B cell (primary cell): ENCODE data around the gene CHCHD6. TPM values are rescaled to one million over a fixed set of nuclear protein-coding genes. Genes with fewer than 3 reads are reported as not detected.

ENCODE experiments used
- ATAC-seq: fragments of 200-7000 bp; cut with Tn5 transposase; one replicate; pipeline ENCODE4 v1.10.0; 2021; ENCODE audit warnings: low read depth, mild to moderate bottlenecking, moderate number of reproducible peaks, moderate library complexity
- CTCF ChIA-PET: fragments of 350-600 bp; sonication (Branson Sonifier 250); formaldehyde crosslinking; loops from one replicate; lab custom pipeline; 2021; ENCODE audit warnings: antibody characterized with exemption, inconsistent platforms; lab: Charles Lee
- POLR2A ChIA-PET: fragments of 350-600 bp; sonication (Branson Sonifier 250); formaldehyde crosslinking; loops from one replicate; lab custom pipeline; 2021; ENCODE audit warnings: antibody characterized with exemption; lab: Charles Lee
- DNase-seq: peaks from one replicate; pipeline ENCODE4 v3.0.0; 2013
- H2AFZ ChIP-seq: 2 replicates; pipeline ENCODE4 v1.6.1; 2012; ENCODE audit warnings: mild to moderate bottlenecking, low read depth, low read length; ENCODE audit not compliant: insufficient read depth, poor library complexity, severe bottlenecking
- H3K27ac ChIP-seq, 2 donors: 1 replicate in 1 of 2; 2 replicates in 1 of 2; pipeline ENCODE4 v1.5.1; 2012 to 2013; ENCODE audit warnings: low read length in 2 of 2, mild to moderate bottlenecking in 2 of 2, moderate library complexity in 1 of 2
- H3K27me3 ChIP-seq, 4 experiments: fragments of 200-600 bp in 1 of 4; sonication (generic) in 1 of 4; replicated peaks in 1 of 4; 1 replicate in 2 of 4; 2 replicates in 2 of 4; pipeline versions ENCODE4 v1.6.1 to v1.7.0; 2013 to 2016; ENCODE audit warnings: low read length in 3 of 4, mild to moderate bottlenecking in 2 of 4, mixed read lengths in 1 of 4, moderate library complexity in 1 of 4; ENCODE audit not compliant: insufficient read depth in 4 of 4, control insufficient read depth in 3 of 4; ENCODE audit errors: control extremely low read depth in 1 of 4
- H3K36me3 ChIP-seq, 2 experiments: replicated peaks in 1 of 2; 1 replicate in 1 of 2; 2 replicates in 1 of 2; pipeline versions ENCODE4 v1.6.1 to v1.7.1; 2013; ENCODE audit warnings: low read length in 1 of 2; ENCODE audit not compliant: insufficient read depth in 2 of 2, control insufficient read depth in 1 of 2; ENCODE audit errors: control extremely low read depth in 1 of 2, extremely low read depth in 1 of 2
- H3K4me1 ChIP-seq, 2 donors: fragments of 200-600 bp in 1 of 2; sonication (generic) in 1 of 2; 1 replicate in 1 of 2; 2 replicates in 1 of 2; pipeline versions ENCODE4 v1.5.1 to v1.6.1; 2013 to 2017; ENCODE audit warnings: low read length in 2 of 2; ENCODE audit not compliant: control insufficient read depth in 2 of 2, insufficient read depth in 2 of 2
- H3K4me2 ChIP-seq: replicated peaks from 2 replicates; pipeline ENCODE3; 2012; ENCODE audit warnings: mild to moderate bottlenecking, low read depth, low read length; ENCODE audit not compliant: poor library complexity, severe bottlenecking
- H3K4me3 ChIP-seq, 5 experiments: fragments of 200-600 bp in 1 of 5; sonication (generic) in 1 of 5; 1 replicate in 3 of 5; 2 replicates in 2 of 5; pipeline versions ENCODE4 v1.5.1 to v1.7.0; 2011 to 2016; ENCODE audit warnings: low read length in 4 of 5, mild to moderate bottlenecking in 4 of 5, low read depth in 2 of 5, control low read depth in 1 of 5, moderate library complexity in 1 of 5; ENCODE audit not compliant: insufficient read depth in 1 of 5; ENCODE audit errors: control extremely low read depth in 1 of 5, extremely low read depth in 1 of 5
- H3K79me2 ChIP-seq: fragments of 200-600 bp; sonication (generic); one replicate; pipeline ENCODE4 v1.6.0; 2016; ENCODE audit warnings: low read length; ENCODE audit not compliant: control insufficient read depth, insufficient read depth
- H3K9ac ChIP-seq: fragments of 200-600 bp; sonication (generic); 2 replicates; pipeline ENCODE4 v1.6.1; 2017; ENCODE audit warnings: mild to moderate bottlenecking, low read length, moderate library complexity
- H3K9me3 ChIP-seq, 3 donors: one replicate each; pipeline versions ENCODE4 v1.6.1 to v1.7.1; 2013; ENCODE audit warnings: low read length in 2 of 3; ENCODE audit not compliant: control insufficient read depth in 2 of 3, insufficient read depth in 1 of 3; ENCODE audit errors: control extremely low read depth in 1 of 3
- H4K20me1 ChIP-seq: 2 replicates; pipeline ENCODE4 v1.6.0; 2012; ENCODE audit warnings: mild to moderate bottlenecking, low read length; ENCODE audit not compliant: insufficient read depth, control insufficient read depth, poor library complexity, severe bottlenecking
- H3K27ac Mint-ChIP-seq: one replicate; pipeline ENCODE4 v1.8.0; 2021; ENCODE audit warnings: mixed read lengths
- H3K27me3 Mint-ChIP-seq: one replicate; pipeline ENCODE4 v1.8.0; 2021; ENCODE audit warnings: mixed read lengths
- H3K4me1 Mint-ChIP-seq: one replicate; pipeline ENCODE4 v1.8.0; 2021; ENCODE audit warnings: mixed read lengths
- H3K4me3 Mint-ChIP-seq: one replicate; pipeline ENCODE4 v1.8.0; 2021; ENCODE audit warnings: mixed read lengths
- H3K9me3 Mint-ChIP-seq: one replicate; pipeline ENCODE4 v1.8.0; 2022; ENCODE audit warnings: mixed read lengths; ENCODE audit not compliant: insufficient read depth
- CTCF ChIP-seq: fragments of 200-600 bp; IDR thresholded peaks from one replicate; pipeline ENCODE4 v1.8.0; 2022; ENCODE audit warnings: antibody characterized with exemption, mild to moderate bottlenecking
- EZH2 ChIP-seq: IDR thresholded peaks from 2 replicates; pipeline ENCODE4 v1.6.1; 2012; ENCODE audit warnings: borderline replicate concordance, low read depth, mild to moderate bottlenecking, moderate library complexity, low read length; ENCODE audit not compliant: insufficient read depth, poor library complexity, severe bottlenecking
- WGBS: methylation state at CpG from one replicate; pipeline ENCODE4 v1.1.5; 2013; ENCODE audit warnings: missing lambda C conversion rate; ENCODE audit not compliant: insufficient coverage; 5-methylcytosine and 5-hydroxymethylcytosine counted together
- intact Hi-C: fragments of 100-400 bp; cut with micrococcal nuclease; formaldehyde crosslinking; loops from one replicate; pipeline ENCODE4 v1.10.0; 2022
- polyA plus RNA-seq: library from polyadenylated mRNA; depleted of rRNA; stranded (reverse); fragments of >200 nt; gene quantifications from 2 replicates; pipeline ENCODE4 v1.2.3, GENCODE V29; 2012
- total RNA-seq, 2 donors: library from RNA; stranded (reverse); fragments of 120-200 nt in 1 of 2; gene quantifications; 1 replicate in 1 of 2; 2 replicates in 1 of 2; pipeline versions ENCODE4 v1.2.3 to v1.2.4, GENCODE V29; 2013 to 2022

Gene CHCHD6
- total and polyA plus RNA-seq, 2 donors (not counting 1 experiment from before 2014, with no cell fraction given): 8.0 to 13.5 TPM

GRCh38 chr3:126936853-126937425 lies 232.9 kb downstream of the CHCHD6 start:
- intact Hi-C loops: no loop called here
- no peak overlapping the region for H3K27ac Mint-ChIP-seq
- H3K9ac ChIP-seq: no peak overlapping the region
- H3K27ac ChIP-seq: no peak overlapping the region
- no peak for ATAC-seq
- H3K9me3 ChIP-seq: no peaks in the 10 kb centered on the region
- H4K20me1 ChIP-seq: no peaks in the 10 kb centered on the region
- WGBS: 97% methylated on average over 5 of the region's 6 CpGs
- H3K27me3 Mint-ChIP-seq: peaks cover 5% of the 10 kb centered on the region
- TF ChIP-seq EZH2: no peak
- TF ChIP-seq CTCF: no peak
- H3K4me1 Mint-ChIP-seq: peaks cover 2% of the 10 kb centered on the region
- ChIA-PET POLR2A (no interaction called here), CTCF (no interaction called here)
- H3K4me3 Mint-ChIP-seq: no peak overlapping the region
- DNase-seq: no peak
- H2AFZ ChIP-seq: no peak overlapping the region
- H3K27me3 ChIP-seq: no peaks in the 10 kb centered on the region
- H3K36me3 ChIP-seq: no peaks in the 10 kb centered on the region
- no peak overlapping the region for H3K4me2 ChIP-seq
- no peaks in the 10 kb centered on the region for H3K4me1 ChIP-seq
- no peaks in the 10 kb centered on the region for H3K9me3 Mint-ChIP-seq
- H3K4me3 ChIP-seq: no peak overlapping the region
- no peaks in the 10 kb centered on the region for H3K79me2 ChIP-seq

GRCh38 chr3:126937533-126937932 lies 233.5 kb downstream of the CHCHD6 start:
- no peak overlapping the region for H3K4me3 ChIP-seq
- no peak overlapping the region for H3K4me3 Mint-ChIP-seq
- 100% methylated on average over 2 of the region's 2 CpGs for WGBS
- no peak overlapping the region for H3K27ac ChIP-seq
- H3K9me3 ChIP-seq: no peaks in the 10 kb centered on the region
- H3K9me3 Mint-ChIP-seq: no peaks in the 10 kb centered on the region
- DNase-seq (no peak), ATAC-seq (no peak)
- no peaks in the 10 kb centered on the region for H4K20me1 ChIP-seq
- H3K4me2 ChIP-seq: no peak overlapping the region
- POLR2A ChIA-PET: no interaction called here
- H3K4me1 ChIP-seq: no peaks in the 10 kb centered on the region
- H3K4me1 Mint-ChIP-seq: peaks cover 2% of the 10 kb centered on the region
- CTCF ChIA-PET: no interaction called here
- no peaks in the 10 kb centered on the region for H3K79me2 ChIP-seq
- H3K27me3 Mint-ChIP-seq: peaks cover 5% of the 10 kb centered on the region
- intact Hi-C loops: no loop called here
- H3K36me3 ChIP-seq: no peaks in the 10 kb centered on the region
- TF ChIP-seq CTCF (no peak), EZH2 (no peak)
- no peaks in the 10 kb centered on the region for H3K27me3 ChIP-seq
- H2AFZ ChIP-seq: no peak overlapping the region
- H3K27ac Mint-ChIP-seq: no peak overlapping the region
- H3K9ac ChIP-seq: no peak overlapping the region
